ENCODE measurements around the gene SERPINI1.

DNA sequence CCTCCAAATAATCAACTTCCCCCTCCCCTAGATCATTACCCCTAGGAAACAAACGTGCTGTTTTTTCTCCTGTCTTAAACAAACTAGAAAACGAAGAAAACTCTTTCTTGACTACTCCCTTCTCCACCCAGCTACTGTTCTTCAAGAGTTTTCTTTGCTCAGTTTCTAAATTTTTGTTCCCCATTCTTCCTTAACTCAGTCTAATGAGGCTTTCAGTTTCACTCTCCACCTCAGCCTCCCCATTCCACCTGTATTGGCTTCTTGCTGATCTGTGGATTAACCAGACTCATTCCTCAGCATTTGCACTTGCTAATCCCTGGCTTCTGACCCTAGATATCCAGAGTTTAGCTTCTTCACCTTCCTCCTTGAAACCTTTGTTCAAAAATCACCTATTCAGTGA, 26.8 kb downstream of the SERPINI1 start:
- TF ChIP-seq, protein P1, sequence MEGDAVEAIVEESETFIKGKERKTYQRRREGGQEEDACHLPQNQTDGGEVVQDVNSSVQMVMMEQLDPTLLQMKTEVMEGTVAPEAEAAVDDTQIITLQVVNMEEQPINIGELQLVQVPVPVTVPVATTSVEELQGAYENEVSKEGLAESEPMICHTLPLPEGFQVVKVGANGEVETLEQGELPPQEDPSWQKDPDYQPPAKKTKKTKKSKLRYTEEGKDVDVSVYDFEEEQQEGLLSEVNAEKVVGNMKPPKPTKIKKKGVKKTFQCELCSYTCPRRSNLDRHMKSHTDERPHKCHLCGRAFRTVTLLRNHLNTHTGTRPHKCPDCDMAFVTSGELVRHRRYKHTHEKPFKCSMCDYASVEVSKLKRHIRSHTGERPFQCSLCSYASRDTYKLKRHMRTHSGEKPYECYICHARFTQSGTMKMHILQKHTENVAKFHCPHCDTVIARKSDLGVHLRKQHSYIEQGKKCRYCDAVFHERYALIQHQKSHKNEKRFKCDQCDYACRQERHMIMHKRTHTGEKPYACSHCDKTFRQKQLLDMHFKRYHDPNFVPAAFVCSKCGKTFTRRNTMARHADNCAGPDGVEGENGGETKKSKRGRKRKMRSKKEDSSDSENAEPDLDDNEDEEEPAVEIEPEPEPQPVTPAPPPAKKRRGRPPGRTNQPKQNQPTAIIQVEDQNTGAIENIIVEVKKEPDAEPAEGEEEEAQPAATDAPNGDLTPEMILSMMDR (IDR thresholded peaks at IDR 0.05): no peak
- no peak for TF ChIP-seq POLR2A (IDR thresholded peaks at IDR 0.05)
